Fibroblast of peridontal ligament (primary cell): Measurements from ENCODE around the gene SFMBT1.
A peak's percentile ranks its signal among the peaks of the same experiment; 100 is the strongest.

Source experiments
- DNase-seq: peaks from one replicate; pipeline ENCODE4 v3.0.0-alpha.2; 2010; ENCODE audit errors: extremely low read depth

SFMBT1 gene

GRCh38 chr3:52886049-52886730 lies 159.7 kb downstream of the SFMBT1 start:
- DNase-seq = no peak

GRCh38 chr3:52882377-52882776 lies 163.5 kb downstream of the SFMBT1 start:
- DNase-seq = no peak

- DNase-seq = no peak
These were observed 164.0 kb downstream of the SFMBT1 start for GRCh38 chr3:52881871-52882270.

GRCh38 chr3:52880474-52880873 lies 165.4 kb downstream of the SFMBT1 start:
- no peak for DNase-seq

GRCh38 chr3:52880047-52880446 lies 165.8 kb downstream of the SFMBT1 start:
- DNase-seq = no peak

- no peak for DNase-seq
These were observed 166.3 kb downstream of the SFMBT1 start for GRCh38 chr3:52879581-52879980.

- no peak for DNase-seq
These were observed 166.8 kb downstream of the SFMBT1 start for GRCh38 chr3:52879090-52879489.

- no peak for DNase-seq
These were observed 168.8 kb downstream of the SFMBT1 start for GRCh38 chr3:52877085-52877484.

GRCh38 chr3:52874864-52875587 lies 170.8 kb downstream of the SFMBT1 start:
- DNase-seq = no peak

- peak; percentile 24 for DNase-seq
These were observed 171.6 kb downstream of the SFMBT1 start for GRCh38 chr3:52874160-52874701.

GRCh38 chr3:52873433-52874159 lies 172.3 kb downstream of the SFMBT1 start:
- peak; percentile 95 for DNase-seq

- DNase-seq = peak; percentile 54
These were observed 173.6 kb downstream of the SFMBT1 start for GRCh38 chr3:52872245-52872644.

- no peak for DNase-seq
These were observed 174.1 kb downstream of the SFMBT1 start for GRCh38 chr3:52871761-52872160.

GRCh38 chr3:52870471-52870870 lies 175.4 kb downstream of the SFMBT1 start:
- no peak for DNase-seq

- no peak for DNase-seq
These were observed 179.4 kb downstream of the SFMBT1 start for GRCh38 chr3:52866427-52866826.

GRCh38 chr3:52865994-52866393 lies 179.9 kb downstream of the SFMBT1 start:
- no peak for DNase-seq

GRCh38 chr3:52860424-52860768 lies 185.5 kb downstream of the SFMBT1 start:
- no peak for DNase-seq

GRCh38 chr3:52859686-52860423 lies 186.0 kb downstream of the SFMBT1 start:
- DNase-seq = no peak

- DNase-seq = no peak
These were observed 188.0 kb downstream of the SFMBT1 start for GRCh38 chr3:52857864-52858263.

GRCh38 chr3:52857133-52857532 lies 188.7 kb downstream of the SFMBT1 start:
- no peak for DNase-seq

- no peak for DNase-seq
These were observed 189.2 kb downstream of the SFMBT1 start for GRCh38 chr3:52856666-52857065.

- no peak for DNase-seq
These were observed 191.9 kb downstream of the SFMBT1 start for GRCh38 chr3:52854013-52854412.
